Activated naive CD4-positive, alpha-beta T cell treated with anti-CD3 and anti-CD28 coated beads, Interleukin-2, amount 50 U/mL, for 16 hours (primary cell): Measurements from ENCODE around the gene OR5AN1.
"Not testable (repeated sequence)": the region's sequence is repeated elsewhere in the genome, so short reads cannot be mapped to it uniquely, and the experiment has no call there.

Source experiments
- DNase-seq: peaks from one replicate; pipeline ENCODE4 v3.0.0-alpha.2; 2020

Gene OR5AN1

GRCh38 chr11:59358595-59358994 lies at the start of gene OR5AN1:
Gene OR5AN1 (plus strand): TSS chr11:59358895. CDS start chr11:59364459, 5,564 bp downstream.
- DNase-seq = no peak

- no peak for DNase-seq
These were observed 23.7 kb upstream of the OR5AN1 start for GRCh38 chr11:59335001-59335400.

- DNase-seq = no peak
These were observed 22.5 kb upstream of the OR5AN1 start for GRCh38 chr11:59336176-59336575.

GRCh38 chr11:59336931-59337330 lies 21.8 kb upstream of the OR5AN1 start:
- DNase-seq = no peak

GRCh38 chr11:59349657-59350056 lies 9.0 kb upstream of the OR5AN1 start:
- DNase-seq = not testable (repeated sequence)

- no peak for DNase-seq
These were observed 3.5 kb upstream of the OR5AN1 start for GRCh38 chr11:59355226-59355625.

- DNase-seq = no peak
These were observed 2.1 kb upstream of the OR5AN1 start for GRCh38 chr11:59356561-59356960.

GRCh38 chr11:59358020-59358419 lies 675 bp upstream of the OR5AN1 start:
- no peak for DNase-seq

- no peak for DNase-seq
These were observed 6.7 kb downstream of the OR5AN1 start for GRCh38 chr11:59365232-59366018.

- DNase-seq = no peak
These were observed 9.7 kb downstream of the OR5AN1 start for GRCh38 chr11:59368238-59369022.

- DNase-seq = not testable (repeated sequence)
These were observed 13.6 kb downstream of the OR5AN1 start for GRCh38 chr11:59372324-59372723.

GRCh38 chr11:59380263-59381059 lies 21.8 kb downstream of the OR5AN1 start:
- DNase-seq = no peak

- no peak for DNase-seq
These were observed 35.5 kb downstream of the OR5AN1 start for GRCh38 chr11:59394186-59394585.

- no peak for DNase-seq
These were observed 42.0 kb downstream of the OR5AN1 start for GRCh38 chr11:59400461-59401261.

- DNase-seq = no peak
These were observed 42.5 kb downstream of the OR5AN1 start for GRCh38 chr11:59401262-59401552.

- no peak for DNase-seq
These were observed 44.9 kb downstream of the OR5AN1 start for GRCh38 chr11:59403546-59403945.

- no peak for DNase-seq
These were observed 55.0 kb downstream of the OR5AN1 start for GRCh38 chr11:59413646-59414045.

- no peak for DNase-seq
These were observed 56.4 kb downstream of the OR5AN1 start for GRCh38 chr11:59415111-59415510.

- DNase-seq = no peak
These were observed 57.9 kb downstream of the OR5AN1 start for GRCh38 chr11:59416613-59417012.

GRCh38 chr11:59417023-59417422 lies 58.3 kb downstream of the OR5AN1 start:
- DNase-seq = no peak

- DNase-seq = no peak
These were observed 59.5 kb downstream of the OR5AN1 start for GRCh38 chr11:59418156-59418555.
